OCI-LY7 (cell line): Measurements from ENCODE around the gene TMEM244. TPM values are rescaled to one million over a fixed set of nuclear protein-coding genes. Genes with fewer than 3 reads are reported as not detected.
A peak's percentile ranks its signal among the peaks of the same experiment; 100 is the strongest.

ENCODE experiments used
- BruUV-seq: library from RNA; stranded (reverse); fragments of 400-500 nt; replicated peaks from 2 replicates; lab custom pipeline; 2021; lab: Mats Ljungman, UMichigan
- CTCF ChIA-PET: fragments of 300-600 bp; sonication (Branson Sonifier 250); formaldehyde crosslinking; loops from one replicate; lab custom pipeline; 2022; ENCODE audit warnings: antibody characterized with exemption; ENCODE audit not compliant: unreplicated experiment; lab: Charles Lee
- POLR2A ChIA-PET: fragments of 300-600 bp; sonication (Branson Sonifier 250); formaldehyde crosslinking; loops from one replicate; lab custom pipeline; 2022; ENCODE audit warnings: antibody characterized with exemption; lab: Charles Lee
- DNase-seq: peaks from one replicate; pipeline ENCODE4 v3.0.0-alpha.2; 2015; ENCODE audit warnings: low spot score
- H2AFZ ChIP-seq: fragments of 200-600 bp; sonication (generic), shearing (Covaris generic); 2 replicates; pipeline ENCODE4 v1.6.1; 2014; ENCODE audit warnings: mild to moderate bottlenecking, antibody characterized with exemption, low read length, moderate library complexity
- H3K27ac ChIP-seq: fragments of 200-600 bp; sonication (generic); 2 replicates; pipeline ENCODE4 v1.5.1; 2014; ENCODE audit warnings: mixed run types, low read depth, mild to moderate bottlenecking, moderate library complexity, low read length, inconsistent platforms; ENCODE audit not compliant: poor library complexity, severe bottlenecking
- H3K36me3 ChIP-seq: fragments of 200-600 bp; sonication (generic); 2 replicates; pipeline ENCODE4 v1.6.1; 2014; ENCODE audit warnings: mild to moderate bottlenecking, antibody characterized with exemption, low read length, moderate library complexity, mixed read lengths; ENCODE audit not compliant: insufficient read depth
- H3K4me1 ChIP-seq: fragments of 200-600 bp; sonication (generic); 2 replicates; pipeline ENCODE4 v1.5.1; 2014; ENCODE audit warnings: mild to moderate bottlenecking, low read length; ENCODE audit not compliant: insufficient read depth, poor library complexity, severe bottlenecking
- H3K4me2 ChIP-seq: fragments of 200-600 bp; sonication (generic); 2 replicates; pipeline ENCODE4 v1.6.1; 2014; ENCODE audit warnings: mild to moderate bottlenecking, low read length
- H3K4me3 ChIP-seq: fragments of 200-600 bp; sonication (generic); 2 replicates; pipeline ENCODE4 v1.5.1; 2014; ENCODE audit warnings: mild to moderate bottlenecking, low read depth, low read length; ENCODE audit not compliant: poor library complexity, severe bottlenecking
- H3K79me2 ChIP-seq: fragments of 200-600 bp; sonication (generic); 2 replicates; pipeline ENCODE4 v1.6.1; 2016; ENCODE audit warnings: low read depth, mild to moderate bottlenecking, low read length, moderate library complexity, mixed read lengths; ENCODE audit not compliant: insufficient read depth
- H3K9me2 ChIP-seq: fragments of 200-600 bp; sonication (generic); 2 replicates; pipeline ENCODE4 v1.6.1; 2016; ENCODE audit warnings: mild to moderate bottlenecking, low read length, mixed read lengths; ENCODE audit not compliant: insufficient read depth
- H3K9me3 ChIP-seq: fragments of 200-600 bp; sonication (generic); 2 replicates; pipeline ENCODE4 v1.6.1; 2014; ENCODE audit warnings: mild to moderate bottlenecking, mixed run types, low read length, mixed read lengths
- H4K20me1 ChIP-seq: fragments of 200-600 bp; sonication (generic); 2 replicates; pipeline ENCODE4 v1.6.1; 2014; ENCODE audit warnings: mild to moderate bottlenecking, antibody characterized with exemption, low read length, moderate library complexity, mixed read lengths; ENCODE audit not compliant: insufficient read depth
- CTCF ChIP-seq: fragments of 200-600 bp; sonication (generic); conservative IDR thresholded peaks from 2 replicates; pipeline ENCODE4 v1.5.1; 2014; ENCODE audit warnings: mild to moderate bottlenecking, antibody characterized with exemption, low read length, moderate library complexity, mixed read lengths
- EZH2phosphoT487 ChIP-seq: fragments of 200-600 bp; sonication (generic); IDR thresholded peaks from 2 replicates; pipeline ENCODE4 v1.6.1; 2018; ENCODE audit warnings: low read depth, borderline replicate concordance, mild to moderate bottlenecking, mixed run types, antibody characterized with exemption, low read length, moderate library complexity, mixed read lengths
- intact Hi-C: fragments of 100-400 bp; cut with micrococcal nuclease; formaldehyde crosslinking; loops from one replicate; pipeline ENCODE4 v1.10.0; 2022; ENCODE audit not compliant: unreplicated experiment
- total RNA-seq, 2 experiments: library from RNA; depleted of rRNA in 1 of 2; stranded (reverse); fragments of >200 nt in 1 of 2; shearing (Covaris generic) in 1 of 2; gene quantifications; 2 replicates each; pipeline ENCODE4 v1.2.3, GENCODE V29; 2014 to 2022

Gene TMEM244
- total RNA-seq, 2 experiments from 2014 or later, result not detected

- POLR2A ChIA-PET, result interaction anchor here (0.8 kb wide), 1 partner anchor 27 kb away, joined by 3 read pairs; no protein-coding TSS in a partner anchor
- no peak for TF ChIP-seq CTCF
- TF ChIP-seq EZH2phosphoT487, result no peak
- Histone ChIP-seq H3K36me3 (no peaks in the 10 kb centered on the region), H4K20me1 (no peaks in the 10 kb centered on the region), H3K4me1 (no peaks in the 10 kb centered on the region), H3K4me2 (no peak overlapping the region), H3K9me2 (no peaks in the 10 kb centered on the region), H3K9me3 (no peaks in the 10 kb centered on the region), H2AFZ (no peak overlapping the region), H3K79me2 (no peaks in the 10 kb centered on the region), H3K27ac (no peak overlapping the region), H3K4me3 (no peak overlapping the region)
- CTCF ChIA-PET, result no interaction called here
- intact Hi-C loops, result no loop called here
- no TSS peak for BruUV-seq
- DNase-seq, result no peak
These were observed 65.9 kb downstream of the TMEM244 start for GRCh38 chr6:129795261-129795660.

GRCh38 chr6:129793447-129793846, 67.7 kb downstream of the TMEM244 start:
- ChIA-PET POLR2A (no interaction called here), CTCF (no interaction called here)
- Histone ChIP-seq H2AFZ (no peak overlapping the region), H3K9me3 (no peaks in the 10 kb centered on the region), H3K79me2 (no peaks in the 10 kb centered on the region), H3K4me2 (no peak overlapping the region), H3K27ac (no peak overlapping the region), H4K20me1 (no peaks in the 10 kb centered on the region), H3K36me3 (no peaks in the 10 kb centered on the region), H3K9me2 (no peaks in the 10 kb centered on the region), H3K4me1 (no peaks in the 10 kb centered on the region), H3K4me3 (no peak overlapping the region)
- no peak for DNase-seq
- intact Hi-C loops, result no loop called here
- no TSS peak for BruUV-seq
- TF ChIP-seq CTCF (no peak), EZH2phosphoT487 (no peak)

- Histone ChIP-seq H3K4me3 (no peak overlapping the region), H3K4me2 (no peak overlapping the region), H4K20me1 (no peaks in the 10 kb centered on the region), H3K79me2 (no peaks in the 10 kb centered on the region), H3K27ac (no peak overlapping the region), H3K9me2 (no peaks in the 10 kb centered on the region), H3K9me3 (no peaks in the 10 kb centered on the region), H3K4me1 (no peaks in the 10 kb centered on the region), H3K36me3 (no peaks in the 10 kb centered on the region), H2AFZ (peak overlapping the region; percentile 42)
- CTCF ChIA-PET, result no interaction called here
- intact Hi-C loops, result no loop called here
- BruUV-seq, result no TSS peak
- no peak for DNase-seq
- POLR2A ChIA-PET, result interaction anchor here (0.6 kb wide), 1 partner anchor 662 kb away, joined by 3 read pairs; no protein-coding TSS in a partner anchor
- TF ChIP-seq EZH2phosphoT487, result no peak
- no peak for TF ChIP-seq CTCF
These were observed 69.1 kb downstream of the TMEM244 start for GRCh38 chr6:129792049-129792448.
